ENCODE results near the gene CACNA1G. TPM values are rescaled to one million over a fixed set of nuclear protein-coding genes. Genes with fewer than 3 reads are reported as not detected.
A peak's percentile ranks its signal among the peaks of the same experiment; 100 is the strongest.

Gene CACNA1G
- polyA plus RNA-seq, 1 donor (not counting 4 experiments of a cell fraction or from before 2014, with no cell fraction given): 0.07 TPM

DNA sequence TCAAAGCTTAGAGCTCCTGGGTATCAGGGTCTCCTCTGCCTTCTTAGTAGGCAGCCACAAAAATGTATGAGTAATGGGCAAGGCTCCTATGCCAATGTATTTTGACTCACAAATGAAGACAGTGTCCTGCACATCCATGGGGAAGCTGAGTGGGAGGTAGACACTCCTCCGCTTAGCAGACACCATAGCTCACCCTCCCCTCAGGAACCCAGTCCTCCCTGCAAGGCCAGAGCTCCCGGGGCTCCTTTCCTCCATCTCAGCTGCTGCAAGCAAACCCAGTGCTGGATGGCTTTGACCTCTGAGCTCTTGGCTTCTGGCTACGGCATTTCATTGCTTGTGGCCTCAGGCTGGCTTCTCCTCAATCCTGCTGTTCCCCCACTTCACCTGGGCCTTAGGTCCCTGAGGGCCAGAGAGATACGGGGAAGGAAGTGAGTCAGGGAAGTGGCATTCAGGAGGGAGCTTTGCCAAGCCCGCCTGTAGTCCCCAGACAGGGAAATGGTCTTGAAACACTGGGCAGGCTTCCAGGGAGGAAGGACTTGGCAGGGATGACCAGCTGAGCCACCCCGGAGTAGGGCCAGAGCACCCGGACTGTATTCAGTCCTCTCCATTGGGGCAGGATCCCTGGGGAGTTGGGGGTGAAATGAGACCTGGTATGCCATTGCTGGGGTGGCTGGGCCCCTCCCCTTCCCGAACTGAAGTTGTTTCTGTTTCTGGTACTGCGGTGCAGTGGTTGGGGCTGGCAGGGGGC lies 78.6 kb downstream of the CACNA1G start:
- Histone ChIP-seq H3K4me3 (ENCODE audit: control insufficient read depth in 2 of 3, extremely low read depth in 1 of 3, insufficient read depth in 2 of 3, low read depth in 1 of 3, low read length in 3 of 3) (peak overlapping the region in 2 of 3 experiments; percentile 16 to 40), H3K36me3 (ENCODE audit: control insufficient read depth in 2 of 2, extremely low read depth in 1 of 2, insufficient read depth in 2 of 2, low read length in 2 of 2) (peaks cover 0 to 18% of the 10 kb centered on the region in 2 experiments), H3K79me2 (ENCODE audit: control insufficient read depth, insufficient read depth, low read length) (peaks cover 56% of the 10 kb centered on the region), H3K9ac (ENCODE audit: control insufficient read depth, extremely low read depth, insufficient read depth, low read length) (peak overlapping the region; percentile 26), H3K4me1 (ENCODE audit: control insufficient read depth, extremely low read depth, insufficient read depth, low read length) (peaks cover 87% of the 10 kb centered on the region), H3K4me2 (ENCODE audit: control insufficient read depth, extremely low read depth, insufficient read depth, low read depth, low read length) (peak overlapping the region; percentile 96), H2AFZ (ENCODE audit: control insufficient read depth, low read length) (no peak overlapping the region), H3K27me3 (ENCODE audit: control insufficient read depth, extremely low read depth, insufficient read depth, low read length) (no peaks in the 10 kb centered on the region), H4K20me1 (ENCODE audit: control insufficient read depth, extremely low read depth, insufficient read depth, low read length) (no peaks in the 10 kb centered on the region), H3K27ac (ENCODE audit: control insufficient read depth, insufficient read depth, low read length) (peak overlapping the region; percentile 70), H3K9me3 (ENCODE audit: control insufficient read depth, low read depth, low read length) (no peaks in the 10 kb centered on the region), H3K9me1 (ENCODE audit: control insufficient read depth, extremely low read depth, insufficient read depth, low read length) (no peaks in the 10 kb centered on the region)
- dilution Hi-C loops (cut with MboI; ENCODE audit: extremely low pct_ligation_motif_present, low sequenced_read_pairs): no loop called here
- no peak for TF ChIP-seq CTCF (optimal IDR thresholded peaks at IDR 0.05 in 1 of 3, IDR thresholded peaks at IDR 0.05 in 1 of 3, conservative IDR thresholded peaks at IDR 0.05 in 1 of 3; ENCODE audit: extremely low read depth in 1 of 3, insufficient read depth in 2 of 3, low read length in 3 of 3)
- TF ChIP-seq EZH2 (IDR thresholded peaks at IDR 0.05; ENCODE audit: low read length): no peak
- FAIRE-seq (peak; percentile 88), DNase-seq (ENCODE audit: low read depth, low spot score) (peak; percentile 97)

DNA sequence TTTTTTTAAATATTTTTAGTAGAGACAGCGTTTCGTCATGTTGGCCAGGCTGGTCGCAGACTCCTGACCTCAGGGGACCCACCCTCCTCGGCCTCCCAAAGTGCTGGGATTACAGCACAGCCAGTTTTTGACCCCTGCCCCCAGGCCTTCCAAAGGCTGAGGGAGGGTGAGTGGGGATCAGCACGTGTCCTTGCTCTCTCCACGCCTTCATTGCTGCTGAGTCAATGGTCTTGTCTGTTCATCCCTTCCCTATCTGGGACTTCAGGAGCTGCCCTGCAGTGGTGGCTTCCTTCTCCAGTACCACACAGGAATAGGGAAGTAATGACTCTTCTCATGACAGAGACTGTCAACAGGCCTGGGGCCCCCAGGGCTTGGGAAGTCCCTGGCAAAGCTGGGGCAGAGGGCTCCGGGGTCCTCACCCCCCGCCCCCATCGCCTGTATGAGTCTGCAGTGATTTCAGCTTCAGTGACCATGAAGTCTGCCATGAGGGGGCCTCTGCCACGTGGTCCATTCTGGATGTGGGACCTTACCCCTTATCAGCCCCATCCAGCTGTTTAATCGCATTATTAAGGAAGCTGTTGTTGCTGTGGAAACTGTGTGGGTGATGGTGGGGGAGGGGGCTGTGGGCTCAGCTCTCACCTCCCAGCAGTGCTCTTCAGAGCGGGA lies 80.3 kb downstream of the CACNA1G start:
- H3K9ac ChIP-seq (ENCODE audit: control insufficient read depth, extremely low read depth, insufficient read depth, low read length): no peak overlapping the region
- FAIRE-seq: no peak
- TF ChIP-seq EZH2 (IDR thresholded peaks at IDR 0.05; ENCODE audit: low read length) (no peak), CTCF (optimal IDR thresholded peaks at IDR 0.05 in 1 of 3, IDR thresholded peaks at IDR 0.05 in 1 of 3, conservative IDR thresholded peaks at IDR 0.05 in 1 of 3; ENCODE audit: extremely low read depth in 1 of 3, insufficient read depth in 2 of 3, low read length in 3 of 3) (peak in 1 of 3 experiments; percentile 21)
- peaks cover 48% of the 10 kb centered on the region for H3K79me2 ChIP-seq (ENCODE audit: control insufficient read depth, insufficient read depth, low read length)
- H3K9me3 ChIP-seq (ENCODE audit: control insufficient read depth, low read depth, low read length): no peaks in the 10 kb centered on the region
- H3K27ac ChIP-seq (ENCODE audit: control insufficient read depth, insufficient read depth, low read length): peak overlapping the region; percentile 22
- H3K27me3 ChIP-seq (ENCODE audit: control insufficient read depth, extremely low read depth, insufficient read depth, low read length): no peaks in the 10 kb centered on the region
- peaks cover 78% of the 10 kb centered on the region for H3K4me1 ChIP-seq (ENCODE audit: control insufficient read depth, extremely low read depth, insufficient read depth, low read length)
- DNase-seq (ENCODE audit: low read depth, low spot score): no peak
- H2AFZ ChIP-seq (ENCODE audit: control insufficient read depth, low read length): no peak overlapping the region
- H3K4me2 ChIP-seq (ENCODE audit: control insufficient read depth, extremely low read depth, insufficient read depth, low read depth, low read length): no peak overlapping the region
- peaks cover 0 to 18% of the 10 kb centered on the region in 2 experiments for H3K36me3 ChIP-seq (ENCODE audit: control insufficient read depth in 2 of 2, extremely low read depth in 1 of 2, insufficient read depth in 2 of 2, low read length in 2 of 2)
- H3K9me1 ChIP-seq (ENCODE audit: control insufficient read depth, extremely low read depth, insufficient read depth, low read length): no peaks in the 10 kb centered on the region
- no peak overlapping the region for H3K4me3 ChIP-seq (ENCODE audit: control insufficient read depth in 2 of 3, extremely low read depth in 1 of 3, insufficient read depth in 2 of 3, low read depth in 1 of 3, low read length in 3 of 3)
- no peaks in the 10 kb centered on the region for H4K20me1 ChIP-seq (ENCODE audit: control insufficient read depth, extremely low read depth, insufficient read depth, low read length)
- dilution Hi-C loops (cut with MboI; ENCODE audit: extremely low pct_ligation_motif_present, low sequenced_read_pairs): no loop called here
